ENCODE data around the gene HTRA1.

The HTRA1 gene

GRCh38 chr10:122524811-122525210 is 63.5 kb downstream of the HTRA1 start:
- whole genome bisulfite sequencing = 92% methylated on average over 3 of the region's 3 CpGs
- no peak overlapping the region for H3K9ac ChIP-seq (ENCODE audit: low read depth, low read length)
- no peaks in the 10 kb centered on the region for H3K27me3 ChIP-seq (ENCODE audit: insufficient read depth, low read length)

GRCh38 chr10:122525788-122526187 is 64.4 kb downstream of the HTRA1 start:
- H3K36me3 ChIP-seq (ENCODE audit: insufficient read depth, low read length) = no peaks in the 10 kb centered on the region
- H3K4me3 ChIP-seq (ENCODE audit: low read length) = no peak overlapping the region
- H3K27ac ChIP-seq (ENCODE audit: low read depth, low read length) = no peak overlapping the region
- no peak overlapping the region for H3K9ac ChIP-seq (ENCODE audit: low read depth, low read length)
- H3K9me3 ChIP-seq (ENCODE audit: insufficient read depth, low read depth, low read length) = no peaks in the 10 kb centered on the region
- no peaks in the 10 kb centered on the region for H3K4me1 ChIP-seq (ENCODE audit: insufficient read depth, low read length)
- WGBS = 69% methylated on average over 6 of the region's 6 CpGs
- no peaks in the 10 kb centered on the region for H3K27me3 ChIP-seq (ENCODE audit: insufficient read depth, low read length)

More at GRCh38 chr10:122524811-122525210, 63.5 kb downstream of the HTRA1 start:
- H3K27ac ChIP-seq (ENCODE audit: low read depth, low read length) = no peak overlapping the region
- H3K4me3 ChIP-seq (ENCODE audit: low read length) = no peak overlapping the region
- no peaks in the 10 kb centered on the region for H3K36me3 ChIP-seq (ENCODE audit: insufficient read depth, low read length)
- H3K4me1 ChIP-seq (ENCODE audit: insufficient read depth, low read length) = no peaks in the 10 kb centered on the region
- H3K9me3 ChIP-seq (ENCODE audit: insufficient read depth, low read depth, low read length) = no peaks in the 10 kb centered on the region

- Histone ChIP-seq H3K9me3 (ENCODE audit: insufficient read depth, low read depth, low read length) (no peaks in the 10 kb centered on the region), H3K27me3 (ENCODE audit: insufficient read depth, low read length) (no peaks in the 10 kb centered on the region), H3K9ac (ENCODE audit: low read depth, low read length) (no peak overlapping the region), H3K4me3 (ENCODE audit: low read length) (no peak overlapping the region), H3K27ac (ENCODE audit: low read depth, low read length) (no peak overlapping the region), H3K36me3 (ENCODE audit: insufficient read depth, low read length) (no peaks in the 10 kb centered on the region), H3K4me1 (ENCODE audit: insufficient read depth, low read length) (no peaks in the 10 kb centered on the region)
- whole genome bisulfite sequencing = 89% methylated on average over 4 of the region's 5 CpGs
These were observed 65.5 kb downstream of the HTRA1 start for GRCh38 chr10:122526892-122527291.

DNA sequence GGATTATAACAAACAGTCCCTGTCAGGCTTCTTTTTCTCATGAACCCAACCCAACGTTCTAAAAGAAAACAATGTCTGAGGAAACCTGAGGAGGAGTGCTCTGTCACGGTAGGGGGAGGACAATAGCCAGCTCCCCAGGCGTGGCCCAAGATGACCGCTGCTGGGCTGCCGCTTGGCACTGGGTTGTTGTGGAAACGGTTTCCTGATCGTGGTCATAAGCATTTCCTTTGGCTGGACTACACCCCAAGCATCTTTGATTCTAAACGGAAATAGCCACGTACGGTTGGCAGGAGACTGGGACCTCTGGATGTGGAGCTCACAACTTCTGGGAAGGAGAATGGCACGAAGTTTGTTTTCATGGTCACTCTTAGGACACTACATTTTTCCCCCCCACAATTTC is 68.8 kb downstream of the HTRA1 start:
- H3K36me3 ChIP-seq (ENCODE audit: insufficient read depth, low read length) = no peaks in the 10 kb centered on the region
- no peaks in the 10 kb centered on the region for H3K9me3 ChIP-seq (ENCODE audit: insufficient read depth, low read depth, low read length)
- H3K27me3 ChIP-seq (ENCODE audit: insufficient read depth, low read length) = no peaks in the 10 kb centered on the region

DNA sequence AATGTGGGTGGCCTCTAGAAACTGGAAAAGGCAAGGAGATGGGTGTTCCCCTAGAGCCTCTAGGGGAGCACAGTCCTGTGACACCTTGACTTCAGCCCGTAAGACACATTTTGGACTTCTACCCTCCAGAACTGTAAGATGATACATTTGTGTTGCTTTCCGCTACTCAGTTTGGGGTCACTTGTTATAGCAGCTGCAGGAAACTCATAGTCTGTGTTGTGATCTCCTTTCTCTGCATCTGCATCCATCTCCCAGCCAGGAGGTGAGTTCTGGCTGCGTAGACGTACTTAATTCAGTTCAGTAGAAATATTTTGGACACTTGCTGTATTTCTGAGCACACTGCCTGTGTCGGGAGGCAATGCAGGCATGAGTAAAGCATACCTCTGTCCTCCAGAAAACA is 69.9 kb downstream of the HTRA1 start:
- 96% methylated on average over 5 of the region's 5 CpGs for WGBS
- H3K9me3 ChIP-seq (ENCODE audit: insufficient read depth, low read depth, low read length) = no peaks in the 10 kb centered on the region
- no peaks in the 10 kb centered on the region for H3K27me3 ChIP-seq (ENCODE audit: insufficient read depth, low read length)
- no peak overlapping the region for H3K9ac ChIP-seq (ENCODE audit: low read depth, low read length)
- H3K27ac ChIP-seq (ENCODE audit: low read depth, low read length) = no peak overlapping the region
- H3K36me3 ChIP-seq (ENCODE audit: insufficient read depth, low read length) = no peaks in the 10 kb centered on the region
- H3K4me3 ChIP-seq (ENCODE audit: low read length) = no peak overlapping the region
- H3K4me1 ChIP-seq (ENCODE audit: insufficient read depth, low read length) = no peaks in the 10 kb centered on the region

More for the DNA sequence above, 68.8 kb downstream of the HTRA1 start:
- WGBS = 90% methylated on average over 11 of the region's 11 CpGs
- Histone ChIP-seq H3K27ac (ENCODE audit: low read depth, low read length) (no peak overlapping the region), H3K4me3 (ENCODE audit: low read length) (no peak overlapping the region), H3K4me1 (ENCODE audit: insufficient read depth, low read length) (no peaks in the 10 kb centered on the region), H3K9ac (ENCODE audit: low read depth, low read length) (no peak overlapping the region)

- no peaks in the 10 kb centered on the region for H3K9me3 ChIP-seq (ENCODE audit: insufficient read depth, low read depth, low read length)
- 96% methylated on average over 3 of the region's 3 CpGs for WGBS
These were observed 70.6 kb downstream of the HTRA1 start for GRCh38 chr10:122531939-122532338.

DNA sequence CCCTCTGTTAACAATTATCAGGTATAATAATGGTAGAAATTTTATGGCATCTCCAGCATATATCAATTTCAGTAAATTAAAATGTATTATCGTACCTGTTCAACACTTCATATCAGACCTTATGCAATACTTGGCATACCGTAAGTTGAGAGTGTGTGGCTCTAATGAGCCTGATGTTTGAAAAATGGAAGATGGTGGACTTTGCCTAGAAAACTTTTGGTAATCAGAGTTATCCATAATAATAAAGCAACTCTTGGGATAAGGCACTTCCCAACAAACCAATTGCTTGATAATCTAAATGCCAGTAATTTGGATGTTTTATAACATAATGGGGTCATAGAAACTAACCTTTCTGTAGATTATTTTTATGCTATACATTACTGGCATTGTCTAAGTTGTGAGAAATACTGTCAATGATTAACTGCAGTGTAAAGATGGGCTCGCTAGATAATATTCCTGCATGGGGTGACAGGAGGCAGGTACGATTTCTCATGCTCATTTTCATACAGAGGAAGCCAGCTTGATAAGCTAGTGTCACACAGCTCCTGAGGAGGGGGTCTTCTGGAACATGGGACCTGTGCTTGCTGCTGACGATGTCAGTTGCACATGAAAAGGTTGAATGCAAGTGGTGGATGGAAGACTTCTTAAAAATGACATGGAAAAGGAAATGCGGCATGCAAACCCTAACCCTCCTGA is 71.4 kb downstream of the HTRA1 start:
- no peaks in the 10 kb centered on the region for H3K27me3 ChIP-seq (ENCODE audit: insufficient read depth, low read length)
- H3K9me3 ChIP-seq (ENCODE audit: insufficient read depth, low read depth, low read length) = no peaks in the 10 kb centered on the region
- no peak overlapping the region for H3K9ac ChIP-seq (ENCODE audit: low read depth, low read length)
- H3K4me1 ChIP-seq (ENCODE audit: insufficient read depth, low read length) = no peaks in the 10 kb centered on the region
- WGBS = 94% methylated on average over 5 of the region's 6 CpGs
- no peak overlapping the region for H3K27ac ChIP-seq (ENCODE audit: low read depth, low read length)
- H3K4me3 ChIP-seq (ENCODE audit: low read length) = no peak overlapping the region
- H3K36me3 ChIP-seq (ENCODE audit: insufficient read depth, low read length) = no peaks in the 10 kb centered on the region

More at GRCh38 chr10:122531939-122532338, 70.6 kb downstream of the HTRA1 start:
- H3K4me3 ChIP-seq (ENCODE audit: low read length) = no peak overlapping the region
- no peak overlapping the region for H3K27ac ChIP-seq (ENCODE audit: low read depth, low read length)
- H3K4me1 ChIP-seq (ENCODE audit: insufficient read depth, low read length) = no peaks in the 10 kb centered on the region
- H3K36me3 ChIP-seq (ENCODE audit: insufficient read depth, low read length) = no peaks in the 10 kb centered on the region
- H3K27me3 ChIP-seq (ENCODE audit: insufficient read depth, low read length) = no peaks in the 10 kb centered on the region
- no peak overlapping the region for H3K9ac ChIP-seq (ENCODE audit: low read depth, low read length)

GRCh38 chr10:122537545-122537944 is 76.2 kb downstream of the HTRA1 start:
- Histone ChIP-seq H3K27me3 (ENCODE audit: insufficient read depth, low read length) (no peaks in the 10 kb centered on the region), H3K27ac (ENCODE audit: low read depth, low read length) (no peak overlapping the region), H3K4me1 (ENCODE audit: insufficient read depth, low read length) (no peaks in the 10 kb centered on the region), H3K36me3 (ENCODE audit: insufficient read depth, low read length) (no peaks in the 10 kb centered on the region), H3K9me3 (ENCODE audit: insufficient read depth, low read depth, low read length) (no peaks in the 10 kb centered on the region), H3K9ac (ENCODE audit: low read depth, low read length) (no peak overlapping the region), H3K4me3 (ENCODE audit: low read length) (no peak overlapping the region)
- 97% methylated on average over 2 of the region's 2 CpGs for WGBS

GRCh38 chr10:122541541-122542002 is 80.2 kb downstream of the HTRA1 start:
- H3K27me3 ChIP-seq (ENCODE audit: insufficient read depth, low read length) = no peaks in the 10 kb centered on the region
- H3K4me1 ChIP-seq (ENCODE audit: insufficient read depth, low read length) = no peaks in the 10 kb centered on the region
- H3K27ac ChIP-seq (ENCODE audit: low read depth, low read length) = no peak overlapping the region
- H3K36me3 ChIP-seq (ENCODE audit: insufficient read depth, low read length) = no peaks in the 10 kb centered on the region
- no peak overlapping the region for H3K9ac ChIP-seq (ENCODE audit: low read depth, low read length)
- WGBS = 90% methylated on average over 4 of the region's 4 CpGs
- H3K4me3 ChIP-seq (ENCODE audit: low read length) = no peak overlapping the region
- H3K9me3 ChIP-seq (ENCODE audit: insufficient read depth, low read depth, low read length) = no peaks in the 10 kb centered on the region

DNA sequence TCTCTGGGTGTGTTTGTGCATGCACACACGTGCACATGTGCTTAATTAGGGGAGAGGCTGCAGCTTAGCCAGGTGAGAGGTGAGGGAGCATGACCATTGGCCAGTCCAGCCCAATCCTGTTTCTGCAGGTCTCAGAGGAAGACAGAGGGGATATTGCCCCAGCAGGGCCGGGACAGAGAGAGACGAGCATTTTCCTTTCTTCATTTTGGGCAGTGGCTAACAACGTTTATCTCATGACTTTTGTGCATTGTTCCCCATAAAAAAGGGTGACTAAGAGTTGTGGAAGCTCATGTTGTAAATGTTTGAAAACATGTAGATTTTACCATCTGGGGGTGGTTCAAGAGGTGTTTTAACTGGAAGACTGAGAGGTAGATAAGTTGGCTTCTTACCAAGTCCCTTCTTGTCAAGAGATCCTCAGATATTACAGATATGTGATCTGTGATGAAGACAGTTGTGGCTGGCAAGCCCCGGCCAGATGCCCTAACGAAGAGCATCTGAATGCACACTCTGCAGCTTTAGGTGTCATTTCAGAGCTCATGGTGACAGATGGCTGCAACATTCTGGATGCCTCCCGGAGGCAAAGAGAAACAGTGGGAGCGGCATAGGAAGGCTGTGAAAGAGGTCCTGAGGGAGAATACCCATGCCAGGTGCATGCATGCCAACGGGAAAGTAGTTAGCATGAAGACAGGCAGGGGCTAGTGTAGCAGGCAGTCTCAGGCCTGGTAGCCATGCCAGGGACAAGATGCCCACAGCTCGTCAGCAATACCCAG is 82.5 kb downstream of the HTRA1 start:
- Histone ChIP-seq H3K27ac (ENCODE audit: low read depth, low read length) (no peak overlapping the region), H3K4me1 (ENCODE audit: insufficient read depth, low read length) (no peaks in the 10 kb centered on the region), H3K4me3 (ENCODE audit: low read length) (no peak overlapping the region), H3K9ac (ENCODE audit: low read depth, low read length) (no peak overlapping the region), H3K9me3 (ENCODE audit: insufficient read depth, low read depth, low read length) (no peaks in the 10 kb centered on the region), H3K27me3 (ENCODE audit: insufficient read depth, low read length) (no peaks in the 10 kb centered on the region), H3K36me3 (ENCODE audit: insufficient read depth, low read length) (no peaks in the 10 kb centered on the region)
- WGBS = 91% methylated on average over 10 of the region's 10 CpGs

DNA sequence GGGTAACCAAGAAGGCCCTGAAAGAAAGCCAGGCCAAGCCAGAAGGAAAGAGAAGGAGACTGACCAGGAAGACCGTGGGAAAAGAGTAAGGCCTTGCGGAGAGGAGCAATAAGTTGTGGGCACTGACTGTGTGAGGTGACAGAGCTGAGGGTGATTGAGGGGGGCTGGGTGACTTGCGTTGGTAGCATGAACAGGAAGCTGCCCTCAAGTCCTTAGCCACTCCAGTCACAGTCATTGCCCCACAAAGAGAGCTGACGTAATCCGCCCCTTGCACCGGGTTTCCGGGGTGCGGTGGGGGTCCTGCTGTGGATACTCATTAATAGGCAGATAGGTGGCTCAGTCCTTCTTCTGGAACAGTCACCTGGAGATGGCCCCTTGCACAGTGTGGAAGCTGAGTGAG is 83.1 kb downstream of the HTRA1 start:
- Histone ChIP-seq H3K27me3 (ENCODE audit: insufficient read depth, low read length) (no peaks in the 10 kb centered on the region), H3K36me3 (ENCODE audit: insufficient read depth, low read length) (no peaks in the 10 kb centered on the region), H3K9ac (ENCODE audit: low read depth, low read length) (no peak overlapping the region), H3K4me1 (ENCODE audit: insufficient read depth, low read length) (no peaks in the 10 kb centered on the region), H3K27ac (ENCODE audit: low read depth, low read length) (no peak overlapping the region), H3K9me3 (ENCODE audit: insufficient read depth, low read depth, low read length) (no peaks in the 10 kb centered on the region), H3K4me3 (ENCODE audit: low read length) (no peak overlapping the region)
- WGBS = 94% methylated on average over 8 of the region's 8 CpGs
